H9 (cell line): Measurements from ENCODE around the gene RPS4Y1. TPM values are rescaled to one million over a fixed set of nuclear protein-coding genes. Genes with fewer than 3 reads are reported as not detected.

Experiments
- DNase-seq: peaks from one replicate; pipeline ENCODE4 v3.0.0-alpha.2; 2017
- H2AFZ ChIP-seq: one replicate; pipeline ENCODE4 v1.6.1; 2013; ENCODE audit warnings: mild to moderate bottlenecking, low read length, control low read depth, moderate library complexity
- H2AK5ac ChIP-seq: 2 replicates; pipeline ENCODE4 v1.6.1; 2013; ENCODE audit warnings: low read length, control low read depth, mixed read lengths; ENCODE audit not compliant: insufficient read length
- H2BK120ac ChIP-seq: one replicate; pipeline ENCODE4 v1.6.1; 2013; ENCODE audit warnings: low read depth, mild to moderate bottlenecking, low read length, control low read depth, inconsistent platforms; ENCODE audit not compliant: poor library complexity, severe bottlenecking
- H2BK12ac ChIP-seq: 2 replicates; pipeline ENCODE4 v1.6.1; 2013; ENCODE audit warnings: low read length, control low read depth, mixed read lengths, low read depth; ENCODE audit not compliant: insufficient read length
- H2BK15ac ChIP-seq: 2 replicates; pipeline ENCODE4 v1.6.1; 2013; ENCODE audit warnings: low read depth, low read length, control low read depth
- H2BK20ac ChIP-seq: one replicate; pipeline ENCODE4 v1.6.1; 2013; ENCODE audit warnings: low read depth, mild to moderate bottlenecking, low read length, control low read depth, inconsistent platforms; ENCODE audit not compliant: poor library complexity, severe bottlenecking
- H2BK5ac ChIP-seq: 2 replicates; pipeline ENCODE4 v1.6.1; 2013; ENCODE audit warnings: low read length, control low read depth, mixed read lengths; ENCODE audit not compliant: insufficient read length
- H3K14ac ChIP-seq: 2 replicates; pipeline ENCODE4 v1.6.1; 2013; ENCODE audit warnings: low read length, control low read depth; ENCODE audit not compliant: insufficient read depth
- H3K18ac ChIP-seq: 2 replicates; pipeline ENCODE4 v1.6.1; 2013; ENCODE audit warnings: low read depth, mild to moderate bottlenecking, mixed read lengths, low read length, control low read depth; ENCODE audit not compliant: insufficient read length
- H3K23ac ChIP-seq: 2 replicates; pipeline ENCODE4 v1.6.1; 2013; ENCODE audit warnings: low read length, control low read depth, mixed read lengths, low read depth; ENCODE audit not compliant: insufficient read length
- H3K23me2 ChIP-seq: 2 replicates; pipeline ENCODE4 v1.6.1; 2013; ENCODE audit warnings: low read depth, mild to moderate bottlenecking, mixed read lengths, low read length, control low read depth; ENCODE audit not compliant: insufficient read length, poor library complexity, severe bottlenecking
- H3K27ac ChIP-seq: 2 replicates; pipeline ENCODE4 v1.5.1; 2013; ENCODE audit warnings: low read length, control low read depth, mixed read lengths, low read depth; ENCODE audit not compliant: insufficient read length
- H3K27me3 ChIP-seq: 2 replicates; pipeline ENCODE4 v1.6.1; 2013; ENCODE audit warnings: low read length, control low read depth, inconsistent platforms; ENCODE audit not compliant: insufficient read depth
- H3K4ac ChIP-seq: 2 replicates; pipeline ENCODE4 v1.6.1; 2013; ENCODE audit warnings: low read depth, mild to moderate bottlenecking, control low read depth, inconsistent platforms, low read length, moderate library complexity
- H3K4me1 ChIP-seq: 2 replicates; pipeline ENCODE4 v1.6.1; 2013; ENCODE audit warnings: low read length, control low read depth, inconsistent platforms; ENCODE audit not compliant: insufficient read depth
- H3K4me2 ChIP-seq: 2 replicates; pipeline ENCODE4 v1.6.1; 2013; ENCODE audit warnings: low read length, control low read depth, mixed read lengths; ENCODE audit not compliant: insufficient read length, insufficient read depth
- H3K56ac ChIP-seq: 2 replicates; pipeline ENCODE4 v1.6.1; 2013; ENCODE audit warnings: low read depth, mild to moderate bottlenecking, mixed read lengths, low read length, control low read depth; ENCODE audit not compliant: insufficient read length
- H3K79me1 ChIP-seq: 2 replicates; pipeline ENCODE4 v1.6.1; 2013; ENCODE audit warnings: low read depth, mild to moderate bottlenecking, moderate library complexity, low read length, control low read depth, inconsistent platforms; ENCODE audit not compliant: insufficient read depth, poor library complexity, severe bottlenecking
- H3K79me2 ChIP-seq: 2 replicates; pipeline ENCODE4 v1.6.1; 2013; ENCODE audit warnings: low read length, control low read depth, inconsistent platforms; ENCODE audit not compliant: insufficient read depth
- H3K9ac ChIP-seq: 2 replicates; pipeline ENCODE4 v1.6.1; 2013; ENCODE audit warnings: low read length, control low read depth, mixed read lengths; ENCODE audit not compliant: insufficient read length; ENCODE audit errors: extremely low read depth
- H3K9me3 ChIP-seq: one replicate; pipeline ENCODE4 v1.6.1; 2013; ENCODE audit warnings: low read depth, low read length, inconsistent platforms; ENCODE audit not compliant: control insufficient read depth
- H3T11ph ChIP-seq: one replicate; pipeline ENCODE4 v1.6.1; 2013; ENCODE audit warnings: mild to moderate bottlenecking, low read length, control low read depth, inconsistent platforms
- H4K20me1 ChIP-seq: one replicate; pipeline ENCODE4 v1.6.1; 2013; ENCODE audit not compliant: control insufficient read depth, insufficient read length, insufficient read depth
- H4K5ac ChIP-seq: 2 replicates; pipeline ENCODE4 v1.6.1; 2013; ENCODE audit warnings: low read depth, mild to moderate bottlenecking, mixed read lengths, low read length, control low read depth; ENCODE audit not compliant: insufficient read length
- H4K8ac ChIP-seq: replicated peaks from 2 replicates; pipeline ENCODE4 v1.6.1; 2013; ENCODE audit warnings: low read length, control low read depth, mixed read lengths, low read depth; ENCODE audit not compliant: insufficient read length
- H4K91ac ChIP-seq: 2 replicates; pipeline ENCODE4 v1.6.1; 2013; ENCODE audit warnings: low read depth, mild to moderate bottlenecking, moderate library complexity, mixed read lengths, low read length, control low read depth; ENCODE audit not compliant: insufficient read length
- H3K27ac Mint-ChIP-seq, 3 experiments: 2 replicates in 2 of 3; 3 replicates in 1 of 3; pipeline ENCODE4 v1.8.0; 2020 to 2021; ENCODE audit warnings: mixed read lengths in 3 of 3, mild to moderate bottlenecking in 1 of 3, moderate library complexity in 1 of 3
- H3K27me3 Mint-ChIP-seq: 2 replicates; pipeline ENCODE4 v1.8.0; 2021; ENCODE audit warnings: low read depth, mild to moderate bottlenecking, moderate library complexity, mixed read lengths
- H3K36me3 Mint-ChIP-seq, 3 experiments: 2 replicates in 2 of 3; 3 replicates in 1 of 3; pipeline ENCODE4 v1.8.0; 2020 to 2021; ENCODE audit warnings: low read depth in 3 of 3, mixed read lengths in 3 of 3; ENCODE audit not compliant: insufficient read depth in 1 of 3
- H3K4me1 Mint-ChIP-seq, 2 experiments: 2 replicates each; pipeline ENCODE4 v1.8.0; 2020; ENCODE audit warnings: mixed read lengths in 2 of 2
- H3K4me3 Mint-ChIP-seq, 2 experiments: 2 replicates in 1 of 2; 3 replicates in 1 of 2; pipeline ENCODE4 v1.8.0; 2020 to 2021; ENCODE audit warnings: mild to moderate bottlenecking in 2 of 2, mixed read lengths in 2 of 2, moderate library complexity in 1 of 2
- H3K9me3 Mint-ChIP-seq, 2 experiments: 2 replicates in 1 of 2; 3 replicates in 1 of 2; pipeline ENCODE4 v1.8.0; 2020; ENCODE audit warnings: mild to moderate bottlenecking in 2 of 2, mixed read lengths in 2 of 2, moderate library complexity in 1 of 2
- CTCF ChIP-seq: fragments of 200-600 bp; sonication (generic); conservative IDR thresholded peaks from 3 replicates; pipeline ENCODE4 v1.8.0; 2021; ENCODE audit warnings: antibody characterized with exemption, mild to moderate bottlenecking
- WGBS: extraction: QIAGEN DNeasy Blood & Tissue Kit; methylation state at CpG from one replicate; pipeline ENCODE4 v1.1.7; 2013; ENCODE audit warnings: missing lambda C conversion rate, low lambda C conversion rate, mixed read lengths; ENCODE audit not compliant: insufficient read length; ENCODE audit errors: extremely low coverage; 5-methylcytosine and 5-hydroxymethylcytosine counted together
- total RNA-seq: library from RNA; stranded (reverse); gene quantifications from 2 replicates; pipeline ENCODE4 v1.2.1, GENCODE V29; 2021

The RPS4Y1 gene
- total RNA-seq, 1 experiment from 2014 or later: not detected

GRCh38 chrY:2887955-2888354 is 46.6 kb downstream of the RPS4Y1 start:
- Mint-ChIP-seq H3K36me3 (no peaks in the 10 kb centered on the region), H3K4me1 (no peaks in the 10 kb centered on the region), H3K27ac (no peak overlapping the region), H3K4me3 (no peak overlapping the region), H3K9me3 (no peaks in the 10 kb centered on the region), H3K27me3 (no peaks in the 10 kb centered on the region)
- H3K56ac ChIP-seq: no peak overlapping the region
- no peak overlapping the region for H3K4ac ChIP-seq
- no peak overlapping the region for H3K27ac ChIP-seq
- H3K9ac ChIP-seq: no peak overlapping the region
- no peaks in the 10 kb centered on the region for H3K79me1 ChIP-seq
- no peak for TF ChIP-seq CTCF
- no peaks in the 10 kb centered on the region for H3K27me3 ChIP-seq
- H4K20me1 ChIP-seq: no peaks in the 10 kb centered on the region
- H2BK120ac ChIP-seq: no peak overlapping the region
- H2AFZ ChIP-seq: no peak overlapping the region
- no peak overlapping the region for H3K18ac ChIP-seq
- no peak overlapping the region for H2BK5ac ChIP-seq
- no peak overlapping the region for H3T11ph ChIP-seq
- no peak overlapping the region for H2AK5ac ChIP-seq
- no peaks in the 10 kb centered on the region for H3K23me2 ChIP-seq
- H4K5ac ChIP-seq: no peak overlapping the region
- WGBS: no CpG with 5 or more reads among the region's 3 CpGs
- H3K14ac ChIP-seq: no peak overlapping the region
- no peak overlapping the region for H2BK12ac ChIP-seq
- no peaks in the 10 kb centered on the region for H3K4me1 ChIP-seq
- H3K23ac ChIP-seq: no peak overlapping the region
- no peak overlapping the region for H2BK20ac ChIP-seq
- no peak overlapping the region for H3K4me2 ChIP-seq
- no peak for DNase-seq
- no peak overlapping the region for H4K8ac ChIP-seq
- no peaks in the 10 kb centered on the region for H3K9me3 ChIP-seq
- no peaks in the 10 kb centered on the region for H3K79me2 ChIP-seq
- no peak overlapping the region for H2BK15ac ChIP-seq
- H4K91ac ChIP-seq: no peak overlapping the region
